ENCODE data around the gene PPM1E.

- TF ChIP-seq CBX8 (IDR thresholded peaks at IDR 0.05; ENCODE audit: borderline replicate concordance, low read depth, low read length) (no peak), POLR2A (IDR thresholded peaks at IDR 0.05; ENCODE audit: control extremely low read depth in 1 of 2, low read depth in 2 of 2, low read length in 2 of 2) (no peak), MAX (IDR thresholded peaks at IDR 0.05) (no peak), TEAD4 (IDR thresholded peaks at IDR 0.05; ENCODE audit: low read depth, low read length) (no peak), POLR2AphosphoS5 (IDR thresholded peaks at IDR 0.05; ENCODE audit: low read depth, low read length) (no peak)
- TF ChIP-seq, protein P1, sequence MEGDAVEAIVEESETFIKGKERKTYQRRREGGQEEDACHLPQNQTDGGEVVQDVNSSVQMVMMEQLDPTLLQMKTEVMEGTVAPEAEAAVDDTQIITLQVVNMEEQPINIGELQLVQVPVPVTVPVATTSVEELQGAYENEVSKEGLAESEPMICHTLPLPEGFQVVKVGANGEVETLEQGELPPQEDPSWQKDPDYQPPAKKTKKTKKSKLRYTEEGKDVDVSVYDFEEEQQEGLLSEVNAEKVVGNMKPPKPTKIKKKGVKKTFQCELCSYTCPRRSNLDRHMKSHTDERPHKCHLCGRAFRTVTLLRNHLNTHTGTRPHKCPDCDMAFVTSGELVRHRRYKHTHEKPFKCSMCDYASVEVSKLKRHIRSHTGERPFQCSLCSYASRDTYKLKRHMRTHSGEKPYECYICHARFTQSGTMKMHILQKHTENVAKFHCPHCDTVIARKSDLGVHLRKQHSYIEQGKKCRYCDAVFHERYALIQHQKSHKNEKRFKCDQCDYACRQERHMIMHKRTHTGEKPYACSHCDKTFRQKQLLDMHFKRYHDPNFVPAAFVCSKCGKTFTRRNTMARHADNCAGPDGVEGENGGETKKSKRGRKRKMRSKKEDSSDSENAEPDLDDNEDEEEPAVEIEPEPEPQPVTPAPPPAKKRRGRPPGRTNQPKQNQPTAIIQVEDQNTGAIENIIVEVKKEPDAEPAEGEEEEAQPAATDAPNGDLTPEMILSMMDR (IDR thresholded peaks at IDR 0.05; ENCODE audit: control extremely low read depth in 1 of 3, insufficient read depth in 1 of 3, low read depth in 1 of 3, low read length in 3 of 3), result no peak
Measured at GRCh38 chr17:58823051-58823525, 67.4 kb downstream of the PPM1E start.

Data from H1 (cell line).